ENCODE data around the gene FAIM2. TPM values are rescaled to one million over a fixed set of nuclear protein-coding genes. Genes with fewer than 3 reads are reported as not detected.
A peak's percentile ranks its signal among the peaks of the same experiment; 100 is the strongest.

FAIM2 gene
- total and polyA plus RNA-seq, 2 donors (not counting 1 experiment from before 2014, with no cell fraction given): 0.50 to 1.00 TPM

GRCh38 chr12:49934505-49934904 is 30.8 kb upstream of the FAIM2 start:
- TF ChIP-seq CTCF (conservative IDR thresholded peaks at IDR 0.05 in 1 of 2, IDR thresholded peaks at IDR 0.05 in 1 of 2; ENCODE audit: low read depth in 1 of 2, low read length in 2 of 2) (no peak), EZH2 (IDR thresholded peaks at IDR 0.05; ENCODE audit: low read length, missing control alignments) (no peak)
- no peaks in the 10 kb centered on the region for H3K79me2 ChIP-seq (ENCODE audit: control insufficient read depth, insufficient read depth, low read length)
- H3K27me3 ChIP-seq (ENCODE audit: control insufficient read depth, insufficient read depth, low read length): no peaks in the 10 kb centered on the region
- H3K9ac ChIP-seq (ENCODE audit: insufficient read depth, low read length): no peak overlapping the region
- H3K36me3 ChIP-seq (ENCODE audit: control insufficient read depth, insufficient read depth, low read length): no peaks in the 10 kb centered on the region
- no peaks in the 10 kb centered on the region for H3K4me1 ChIP-seq (ENCODE audit: control insufficient read depth, extremely low read depth, insufficient read depth, low read length)
- H4K20me1 ChIP-seq (ENCODE audit: control insufficient read depth, extremely low read depth, insufficient read depth, low read length): no peaks in the 10 kb centered on the region
- H3K9me3 ChIP-seq (ENCODE audit: control insufficient read depth, insufficient read depth, low read depth, low read length): no peaks in the 10 kb centered on the region
- H3K27ac ChIP-seq (ENCODE audit: insufficient read depth, low read length): no peak overlapping the region
- no peak for DNase-seq (ENCODE audit: low read depth in 2 of 2)
- no peak overlapping the region for H3K4me3 ChIP-seq (replicated peaks in 1 of 4; ENCODE audit: control extremely low read depth in 1 of 4, insufficient read depth in 1 of 4, low read depth in 3 of 4, low read length in 4 of 4)
- no peak overlapping the region for H2AFZ ChIP-seq (ENCODE audit: low read length)
- no peak overlapping the region for H3K4me2 ChIP-seq (ENCODE audit: extremely low read depth, insufficient read depth, low read length)

GRCh38 chr12:49933796-49934195 is 30.1 kb upstream of the FAIM2 start:
- H3K4me1 ChIP-seq (ENCODE audit: control insufficient read depth, extremely low read depth, insufficient read depth, low read length): no peaks in the 10 kb centered on the region
- H4K20me1 ChIP-seq (ENCODE audit: control insufficient read depth, extremely low read depth, insufficient read depth, low read length): no peaks in the 10 kb centered on the region
- H3K4me2 ChIP-seq (ENCODE audit: extremely low read depth, insufficient read depth, low read length): no peak overlapping the region
- DNase-seq (ENCODE audit: low read depth in 2 of 2): peak; percentile 46 to 75
- TF ChIP-seq CTCF (conservative IDR thresholded peaks at IDR 0.05 in 1 of 2, IDR thresholded peaks at IDR 0.05 in 1 of 2; ENCODE audit: low read depth in 1 of 2, low read length in 2 of 2) (no peak), EZH2 (IDR thresholded peaks at IDR 0.05; ENCODE audit: low read length, missing control alignments) (no peak)
- no peak overlapping the region for H3K9ac ChIP-seq (ENCODE audit: insufficient read depth, low read length)
- no peaks in the 10 kb centered on the region for H3K27me3 ChIP-seq (ENCODE audit: control insufficient read depth, insufficient read depth, low read length)
- H3K79me2 ChIP-seq (ENCODE audit: control insufficient read depth, insufficient read depth, low read length): no peaks in the 10 kb centered on the region
- no peak overlapping the region for H3K4me3 ChIP-seq (replicated peaks in 1 of 4; ENCODE audit: control extremely low read depth in 1 of 4, insufficient read depth in 1 of 4, low read depth in 3 of 4, low read length in 4 of 4)
- no peaks in the 10 kb centered on the region for H3K9me3 ChIP-seq (ENCODE audit: control insufficient read depth, insufficient read depth, low read depth, low read length)
- no peak overlapping the region for H3K27ac ChIP-seq (ENCODE audit: insufficient read depth, low read length)
- H3K36me3 ChIP-seq (ENCODE audit: control insufficient read depth, insufficient read depth, low read length): no peaks in the 10 kb centered on the region
- H2AFZ ChIP-seq (ENCODE audit: low read length): no peak overlapping the region

GRCh38 chr12:49932533-49933130 is 28.9 kb upstream of the FAIM2 start:
- Histone ChIP-seq H4K20me1 (ENCODE audit: control insufficient read depth, extremely low read depth, insufficient read depth, low read length) (no peaks in the 10 kb centered on the region), H3K27ac (ENCODE audit: insufficient read depth, low read length) (no peak overlapping the region), H3K9me3 (ENCODE audit: control insufficient read depth, insufficient read depth, low read depth, low read length) (no peaks in the 10 kb centered on the region), H3K4me1 (ENCODE audit: control insufficient read depth, extremely low read depth, insufficient read depth, low read length) (no peaks in the 10 kb centered on the region), H3K4me2 (ENCODE audit: extremely low read depth, insufficient read depth, low read length) (no peak overlapping the region), H3K79me2 (ENCODE audit: control insufficient read depth, insufficient read depth, low read length) (no peaks in the 10 kb centered on the region), H2AFZ (ENCODE audit: low read length) (no peak overlapping the region), H3K4me3 (replicated peaks in 1 of 4; ENCODE audit: control extremely low read depth in 1 of 4, insufficient read depth in 1 of 4, low read depth in 3 of 4, low read length in 4 of 4) (no peak overlapping the region), H3K36me3 (ENCODE audit: control insufficient read depth, insufficient read depth, low read length) (no peaks in the 10 kb centered on the region), H3K27me3 (ENCODE audit: control insufficient read depth, insufficient read depth, low read length) (no peaks in the 10 kb centered on the region), H3K9ac (ENCODE audit: insufficient read depth, low read length) (no peak overlapping the region)
- TF ChIP-seq EZH2 (IDR thresholded peaks at IDR 0.05; ENCODE audit: low read length, missing control alignments): no peak
- TF ChIP-seq CTCF (conservative IDR thresholded peaks at IDR 0.05 in 1 of 2, IDR thresholded peaks at IDR 0.05 in 1 of 2; ENCODE audit: low read depth in 1 of 2, low read length in 2 of 2): no peak
- DNase-seq (ENCODE audit: low read depth in 2 of 2): no peak

Data from fibroblast of lung (primary cell).